HepG2 (cell line): ENCODE results near the gene CNOT1. TPM values are rescaled to one million over a fixed set of nuclear protein-coding genes. Genes with fewer than 3 reads are reported as not detected.

ENCODE experiments used
- ATAC-seq: fragments of 200-7000 bp; cut with Tn5 transposase; 3 replicates; pipeline ENCODE4 v1.9.1; 2020; ENCODE audit warnings: mild to moderate bottlenecking, moderate library complexity
- BruUV-seq: library from RNA; stranded (reverse); fragments of 400-500 nt; replicated peaks from 2 replicates; lab custom pipeline; 2021; lab: Mats Ljungman, UMichigan
- CTCF ChIA-PET: fragments of 300-600 bp; formaldehyde crosslinking; extraction: SDS; loops from one replicate; lab custom pipeline; 2021; ENCODE audit warnings: low total read pairs, inconsistent platforms, low intra/inter-chr PET ratio; lab: Yijun Ruan, JAX
- POLR2A ChIA-PET: fragments of 350-600 bp; sonication (Branson Sonifier 250); formaldehyde crosslinking; loops from one replicate; lab custom pipeline; 2020; ENCODE audit warnings: antibody characterized with exemption, inconsistent platforms; lab: Yijun Ruan, JAX
- DNase-seq: peaks from one replicate; pipeline ENCODE4 v3.0.0-alpha.2; 2015; ENCODE audit warnings: low spot score
- FAIRE-seq: peaks from 3 replicates; lab custom pipeline; 2011; peaks lifted over from hg19 to GRCh38; lab: Jason Lieb, UNC
- H2AFZ ChIP-seq: one replicate; pipeline ENCODE4 v1.6.1; 2011; ENCODE audit warnings: low read length, inconsistent platforms
- H3K27ac ChIP-seq: fragments of 300-600 bp; 3 replicates; pipeline ENCODE4 v1.8.0; 2011; ENCODE audit warnings: mixed run types, mild to moderate bottlenecking, mixed read lengths, low read length, inconsistent platforms; ENCODE audit not compliant: insufficient read depth; ENCODE audit errors: extremely low read length
- H3K27me3 ChIP-seq, 2 experiments: fragments of 200-600 bp in 1 of 2; 2 replicates in 1 of 2; 3 replicates in 1 of 2; pipeline versions ENCODE4 v1.6.0 to v1.8.0; 2011; ENCODE audit warnings: low read length in 2 of 2, mild to moderate bottlenecking in 2 of 2, moderate library complexity in 2 of 2, inconsistent platforms in 1 of 2; ENCODE audit not compliant: insufficient read depth in 2 of 2, control insufficient read depth in 1 of 2
- H3K36me3 ChIP-seq, 2 experiments: fragments of 200-600 bp in 1 of 2; replicated peaks in 1 of 2; 2 replicates in 1 of 2; 3 replicates in 1 of 2; pipeline versions ENCODE4 v1.5.1 to v1.8.0; 2011; ENCODE audit warnings: low read length in 2 of 2, inconsistent platforms in 1 of 2; ENCODE audit not compliant: insufficient read depth in 2 of 2, control insufficient read depth in 1 of 2
- H3K4me1 ChIP-seq: 2 replicates; pipeline ENCODE4 v1.5.1; 2012; ENCODE audit warnings: low read length, inconsistent platforms; ENCODE audit not compliant: insufficient read depth
- H3K4me2 ChIP-seq: 2 replicates; pipeline ENCODE4 v1.6.0; 2011; ENCODE audit warnings: low read depth, low read length, inconsistent platforms
- H3K4me3 ChIP-seq, 3 experiments: fragments of 200-600 bp in 1 of 3; sonication (generic), shearing (Covaris generic) in 1 of 3; replicated peaks in 1 of 3; 2 replicates each; pipeline ENCODE4 v1.5.1; 2011 to 2016; ENCODE audit warnings: low read length in 3 of 3, inconsistent platforms in 2 of 3, low read depth in 2 of 3, mild to moderate bottlenecking in 2 of 3, control low read depth in 1 of 3, mixed read lengths in 1 of 3; ENCODE audit not compliant: insufficient read depth in 1 of 3
- H3K79me2 ChIP-seq: one replicate; pipeline ENCODE4 v1.6.1; 2011; ENCODE audit warnings: low read length, inconsistent platforms; ENCODE audit not compliant: insufficient read depth
- H3K9ac ChIP-seq: 2 replicates; pipeline ENCODE4 v1.6.0; 2011; ENCODE audit warnings: mild to moderate bottlenecking, low read depth, low read length, inconsistent platforms; ENCODE audit not compliant: insufficient read depth
- H3K9me3 ChIP-seq: 2 replicates; pipeline ENCODE4 v1.5.1; 2012; ENCODE audit warnings: mild to moderate bottlenecking, low read length
- H4K20me1 ChIP-seq: 2 replicates; pipeline ENCODE4 v1.6.0; 2011; ENCODE audit warnings: inconsistent platforms, mild to moderate bottlenecking, low read length, moderate library complexity; ENCODE audit not compliant: insufficient read depth
- RBM22 ChIP-seq: fragments of 200-400 bp; formaldehyde crosslinking; optimal IDR thresholded peaks from 2 replicates; pipeline ENCODE3; 2017; ENCODE audit warnings: mild to moderate bottlenecking, low read length, moderate library complexity
- WGBS: methylation state at CpG from one replicate; pipeline ENCODE4 v1.1.6; 2017; ENCODE audit warnings: low lambda C conversion rate; 5-methylcytosine and 5-hydroxymethylcytosine counted together
- in situ Hi-C: cut with HindIII; loops from 2 replicates; pipeline ENCODE4 v1.10.0; 2017; ENCODE audit warnings: low pct_unique_long_range_greater_than_20kb; ENCODE audit not compliant: extremely low pct_ligation_motif_present
- intact Hi-C: fragments of 100-400 bp; cut with micrococcal nuclease; formaldehyde crosslinking; loops from one replicate; pipeline ENCODE4 v1.10.0; 2022; ENCODE audit not compliant: unreplicated experiment
- polyA plus RNA-seq, 8 experiments: library from polyadenylated mRNA; depleted of rRNA in 3 of 8; stranded (reverse) in 7 of 8; unstranded in 1 of 8; fragments of >200 nt; fragmentation: Illumina TruSeq in 4 of 8; extraction: Trizol in 4 of 8; gene quantifications; 2 replicates each; pipeline versions ENCODE4 v1.2.1 to v1.2.3, GENCODE V29; 2011 to 2016; ENCODE audit warnings: low read depth in 4 of 8, missing spikeins in 1 of 8, mixed read lengths in 1 of 8; ENCODE audit not compliant: insufficient read depth in 1 of 8
- total RNA-seq, 5 experiments: library from RNA; depleted of rRNA; stranded (reverse); fragments of >200 nt; fragmentation: Illumina TruSeq; extraction: Trizol; gene quantifications; 2 replicates each; pipeline ENCODE4 v1.2.3, GENCODE V29; 2016; ENCODE audit warnings: low read depth in 1 of 5
- TF ChIP-seq, protein P1 (sequence below): sonication (generic); formaldehyde crosslinking; IDR thresholded peaks from 2 replicates; pipeline ENCODE4 v1.8.0; 2022; ENCODE audit warnings: mild to moderate bottlenecking, missing genetic modification reagents
- TF ChIP-seq, protein P2 (sequence below): sonication (generic); formaldehyde crosslinking; IDR thresholded peaks from 2 replicates; pipeline ENCODE4 v1.5.1; 2020; ENCODE audit warnings: mild to moderate bottlenecking, missing genetic modification reagents, borderline replicate concordance

The CNOT1 gene
- total and polyA plus RNA-seq, 2 of the 13 experiments (the other 11 are each of a cell fraction or from before 2014, with no cell fraction given): 188 to 232 TPM

DNA sequence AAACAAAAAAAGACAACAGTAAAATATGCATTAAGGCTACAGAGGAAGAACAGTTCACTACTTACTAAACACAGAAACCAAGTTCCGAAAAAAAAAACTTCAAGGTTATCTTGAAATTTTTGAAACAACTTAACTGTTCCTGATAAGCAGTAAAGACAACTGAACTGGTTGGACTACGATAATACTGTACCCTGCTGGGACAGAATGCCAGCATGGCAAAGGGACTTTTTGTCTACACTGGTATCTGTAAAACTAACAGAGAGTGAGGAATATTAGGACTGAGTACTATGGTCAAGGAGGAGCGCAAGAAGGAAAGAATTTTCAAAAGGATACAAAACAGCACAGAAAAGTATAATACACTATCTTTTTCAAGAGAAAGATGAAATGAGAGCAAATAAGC is 94.5 kb downstream of the CNOT1 start (continued):
- TF ChIP-seq, protein P1, sequence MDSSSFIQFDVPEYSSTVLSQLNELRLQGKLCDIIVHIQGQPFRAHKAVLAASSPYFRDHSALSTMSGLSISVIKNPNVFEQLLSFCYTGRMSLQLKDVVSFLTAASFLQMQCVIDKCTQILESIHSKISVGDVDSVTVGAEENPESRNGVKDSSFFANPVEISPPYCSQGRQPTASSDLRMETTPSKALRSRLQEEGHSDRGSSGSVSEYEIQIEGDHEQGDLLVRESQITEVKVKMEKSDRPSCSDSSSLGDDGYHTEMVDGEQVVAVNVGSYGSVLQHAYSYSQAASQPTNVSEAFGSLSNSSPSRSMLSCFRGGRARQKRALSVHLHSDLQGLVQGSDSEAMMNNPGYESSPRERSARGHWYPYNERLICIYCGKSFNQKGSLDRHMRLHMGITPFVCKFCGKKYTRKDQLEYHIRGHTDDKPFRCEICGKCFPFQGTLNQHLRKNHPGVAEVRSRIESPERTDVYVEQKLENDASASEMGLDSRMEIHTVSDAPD (CRISPR knock-in tag): no peak

DNA sequence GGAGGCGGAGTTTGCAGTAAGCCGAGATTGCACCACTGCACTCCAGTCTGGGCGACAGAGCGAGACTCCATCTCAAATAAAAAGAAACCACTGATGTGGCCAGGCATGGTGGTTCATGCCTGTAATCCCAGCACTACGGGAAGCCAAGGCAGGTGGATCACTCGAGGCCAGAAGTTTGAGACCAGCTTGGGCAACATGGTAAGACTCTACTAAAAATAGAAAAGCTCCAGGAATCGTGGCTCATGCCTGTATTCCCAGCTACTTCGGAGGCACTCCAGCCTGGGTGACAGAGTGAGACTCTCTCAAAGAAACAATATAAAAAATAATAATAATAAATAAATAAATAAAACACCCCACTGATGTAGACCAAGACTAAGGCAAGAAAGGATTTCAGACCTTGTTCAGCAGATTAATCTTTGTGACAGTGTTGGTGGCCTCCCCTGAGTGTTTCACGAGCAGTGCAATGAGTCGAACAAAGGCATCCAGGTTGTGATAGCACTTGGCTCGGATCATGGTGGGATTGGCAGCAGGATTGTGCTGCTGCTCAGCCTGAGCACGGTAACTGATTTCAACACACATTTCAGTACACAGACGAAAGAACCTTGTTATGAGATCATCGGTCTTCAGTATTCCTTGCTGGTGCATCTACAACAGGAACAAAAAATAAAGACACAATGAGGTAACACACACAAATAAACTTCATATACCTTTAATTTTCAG is 95.7 kb downstream of the CNOT1 start:
- no peaks in the 10 kb centered on the region for H3K27me3 ChIP-seq
- in situ Hi-C loops: loop anchor here (5.0 kb wide), 1 partner anchor 33 kb away; no protein-coding TSS in a partner anchor
- no peaks in the 10 kb centered on the region for H3K9me3 ChIP-seq
- ChIA-PET CTCF (no interaction called here), POLR2A (no interaction called here)
- H3K4me1 ChIP-seq: no peaks in the 10 kb centered on the region
- 95% methylated on average over 14 of the region's 14 CpGs for WGBS
- no peaks in the 10 kb centered on the region for H4K20me1 ChIP-seq
- no peaks in the 10 kb centered on the region for H3K79me2 ChIP-seq
- ATAC-seq: no peak
- no peak overlapping the region for H3K4me2 ChIP-seq
- H2AFZ ChIP-seq: no peak overlapping the region
- no peak for FAIRE-seq
- no TSS peak for BruUV-seq
- H3K9ac ChIP-seq: no peak overlapping the region
- no peak overlapping the region for H3K27ac ChIP-seq
- TF ChIP-seq, protein P2, sequence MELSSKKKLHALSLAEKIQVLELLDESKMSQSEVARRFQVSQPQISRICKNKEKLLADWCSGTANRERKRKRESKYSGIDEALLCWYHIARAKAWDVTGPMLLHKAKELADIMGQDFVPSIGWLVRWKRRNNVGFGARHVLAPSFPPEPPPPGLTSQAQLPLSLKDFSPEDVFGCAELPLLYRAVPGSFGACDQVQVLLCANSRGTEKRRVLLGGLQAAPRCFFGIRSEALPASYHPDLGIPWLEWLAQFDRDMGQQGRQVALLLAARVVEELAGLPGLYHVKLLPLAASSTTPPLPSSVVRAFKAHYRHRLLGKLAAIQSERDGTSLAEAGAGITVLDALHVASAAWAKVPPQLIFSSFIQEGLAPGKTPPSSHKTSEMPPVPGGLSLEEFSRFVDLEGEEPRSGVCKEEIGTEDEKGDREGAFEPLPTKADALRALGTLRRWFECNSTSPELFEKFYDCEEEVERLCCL (CRISPR knock-in tag): no peak
- peak; percentile 81 for TF ChIP-seq RBM22
- H3K4me3 ChIP-seq: no peak overlapping the region
- no peak for DNase-seq
- H3K36me3 ChIP-seq: peaks cover 40 to 93% of the 10 kb centered on the region in 2 experiments
- intact Hi-C loops: no loop called here
